OCI-LY3 (cell line): ENCODE measurements around the gene LRRC56.
A peak's percentile ranks its signal among the peaks of the same experiment; 100 is the strongest.

ENCODE experiments used
- H2AFZ ChIP-seq: fragments of 200-600, 300-600 bp; shearing (Covaris generic); 2 replicates; pipeline ENCODE4 v1.6.0; 2014; ENCODE audit warnings: antibody characterized with exemption, low read depth, low read length
- H3K27ac ChIP-seq: fragments of 200-600, 300-600 bp; sonication (generic); 2 replicates; pipeline ENCODE4 v1.5.1; 2014; ENCODE audit warnings: mild to moderate bottlenecking, low read length, moderate library complexity, mixed read lengths
- H3K27me3 ChIP-seq: fragments of 200-600, 300-600 bp; sonication (generic); 2 replicates; pipeline ENCODE4 v1.6.1; 2014; ENCODE audit warnings: low read depth, low read length, mixed read lengths
- H3K36me3 ChIP-seq: fragments of 200-600, 300-600 bp; sonication (generic); replicated peaks from 2 replicates; pipeline ENCODE3; 2014; ENCODE audit warnings: low read depth, low read length, mixed read lengths
- H3K4me1 ChIP-seq: fragments of 300-600, 200-600 bp; sonication (generic); 2 replicates; pipeline ENCODE4 v1.6.1; 2014; ENCODE audit warnings: low read length, mixed read lengths
- H3K4me2 ChIP-seq: fragments of 200-600, 300-600 bp; sonication (generic); 2 replicates; pipeline ENCODE4 v1.6.1; 2014; ENCODE audit warnings: low read length, mixed read lengths
- H3K4me3 ChIP-seq: fragments of 300-600, 200-600 bp; sonication (generic); 2 replicates; pipeline ENCODE4 v1.5.1; 2014; ENCODE audit warnings: antibody characterized with exemption, mild to moderate bottlenecking, low read length, moderate library complexity
- H3K79me2 ChIP-seq: fragments of 300-600, 200-600 bp; shearing (Covaris generic); 2 replicates; pipeline ENCODE4 v1.6.1; 2014; ENCODE audit warnings: mild to moderate bottlenecking, low read length, mixed read lengths
- H3K9ac ChIP-seq: fragments of 300-600, 200-600 bp; shearing (Covaris generic); 2 replicates; pipeline ENCODE4 v1.6.0; 2014; ENCODE audit warnings: mild to moderate bottlenecking, low read length, moderate library complexity
- H3K9me3 ChIP-seq: fragments of 200-600, 300-600 bp; shearing (Covaris generic); 2 replicates; pipeline ENCODE4 v1.6.1; 2014; ENCODE audit warnings: low read length, mixed read lengths; ENCODE audit not compliant: insufficient read depth
- H4K20me1 ChIP-seq: fragments of 200-600, 300-600 bp; sonication (generic); 2 replicates; pipeline ENCODE4 v1.6.1; 2016; ENCODE audit warnings: low read length, mixed read lengths; ENCODE audit not compliant: insufficient read depth
- CTCF ChIP-seq: fragments of 200-600, 300-600 bp; sonication (generic); IDR thresholded peaks from 2 replicates; pipeline ENCODE4 v1.5.1; 2014; ENCODE audit warnings: antibody characterized with exemption, low read length, low read depth
- EZH2phosphoT487 ChIP-seq: fragments of 200-600 bp; shearing (Covaris generic); IDR thresholded peaks from 2 replicates; pipeline ENCODE4 v1.6.1; 2018; ENCODE audit warnings: antibody characterized with exemption, mixed run types, low read depth

LRRC56 gene

GRCh38 chr11:502288-503178, 34.8 kb upstream of the LRRC56 start:
- no peaks in the 10 kb centered on the region for H3K27me3 ChIP-seq
- 0 out of 2 replicates have a peak, but pooled peaks cover 5% of the 10 kb centered on the region for H3K9me3 ChIP-seq
- no peak overlapping the region for H3K9ac ChIP-seq
- H3K4me1 ChIP-seq = peaks cover 44% of the 10 kb centered on the region
- H3K79me2 ChIP-seq = peaks cover 42% of the 10 kb centered on the region
- no peaks in the 10 kb centered on the region for H4K20me1 ChIP-seq
- H3K4me2 ChIP-seq = peak overlapping the region; percentile 89; the same call in 1 of the 2 replicates
- TF ChIP-seq EZH2phosphoT487 (no peak), CTCF (no peak)
- H2AFZ ChIP-seq = no peak overlapping the region
- H3K27ac ChIP-seq = peak overlapping the region; percentile 55; the same call in 1 of the 2 replicates
- no peak overlapping the region for H3K4me3 ChIP-seq
- peaks cover 45% of the 10 kb centered on the region for H3K36me3 ChIP-seq

- no peak overlapping the region for H2AFZ ChIP-seq
- H3K79me2 ChIP-seq = peaks cover 49% of the 10 kb centered on the region
- peak overlapping the region; percentile 55 for H3K27ac ChIP-seq
- peak overlapping the region; percentile 89 for H3K4me2 ChIP-seq
- H3K4me3 ChIP-seq = peak overlapping the region; percentile 94
- no peaks in the 10 kb centered on the region for H3K27me3 ChIP-seq
- H3K9ac ChIP-seq = peak overlapping the region; percentile 98
- no peaks in the 10 kb centered on the region for H4K20me1 ChIP-seq
- peaks cover 42% of the 10 kb centered on the region for H3K36me3 ChIP-seq
- H3K4me1 ChIP-seq = peaks cover 48% of the 10 kb centered on the region
- H3K9me3 ChIP-seq = 0 out of 2 replicates have a peak, but pooled peaks cover 5% of the 10 kb centered on the region
- no peak for TF ChIP-seq EZH2phosphoT487
- no peak for TF ChIP-seq CTCF
These were observed 33.9 kb upstream of the LRRC56 start for GRCh38 chr11:503179-503981.

- peaks cover 35% of the 10 kb centered on the region for H3K36me3 ChIP-seq
- TF ChIP-seq EZH2phosphoT487 = no peak
- TF ChIP-seq CTCF = no peak
- peak overlapping the region; percentile 89 for H3K4me2 ChIP-seq
- no peaks in the 10 kb centered on the region for H3K27me3 ChIP-seq
- H4K20me1 ChIP-seq = no peaks in the 10 kb centered on the region
- H3K4me3 ChIP-seq = peak overlapping the region; percentile 94
- H3K9me3 ChIP-seq = 0 out of 2 replicates have a peak, but pooled peaks cover 5% of the 10 kb centered on the region
- no peak overlapping the region for H2AFZ ChIP-seq
- H3K9ac ChIP-seq = peak overlapping the region; percentile 98
- peaks cover 48% of the 10 kb centered on the region for H3K4me1 ChIP-seq
- H3K79me2 ChIP-seq = peaks cover 49% of the 10 kb centered on the region
- peak overlapping the region; percentile 53 for H3K27ac ChIP-seq
These were observed 33.0 kb upstream of the LRRC56 start for GRCh38 chr11:504053-504993.
